Stimulated activated memory B cell treated with anti-CD40 and anti-IgM and Interleukin-4, amounts not matched to agents 10 μg/mL and 1 μg/mL and 100 μg/mL, for 72 hours (primary cell): Measurements from ENCODE around the gene ABAT.

Experiments used
- ATAC-seq: fragments of 150-1000 bp; cut with Tn5 transposase; 2 replicates; pipeline ENCODE4 v1.10.0; 2021
- H3K27ac Mint-ChIP-seq: one replicate; pipeline ENCODE4 v1.8.0; 2022; ENCODE audit warnings: mild to moderate bottlenecking, mixed read lengths
- H3K27me3 Mint-ChIP-seq: one replicate; pipeline ENCODE4 v1.8.0; 2022; ENCODE audit warnings: mixed read lengths
- H3K36me3 Mint-ChIP-seq: one replicate; pipeline ENCODE4 v1.8.0; 2022; ENCODE audit warnings: mixed read lengths
- H3K4me1 Mint-ChIP-seq: one replicate; pipeline ENCODE4 v1.8.0; 2022; ENCODE audit warnings: mixed read lengths
- H3K4me3 Mint-ChIP-seq: one replicate; pipeline ENCODE4 v1.8.0; 2022; ENCODE audit warnings: mild to moderate bottlenecking, moderate library complexity, mixed read lengths
- H3K9me3 Mint-ChIP-seq: one replicate; pipeline ENCODE4 v1.8.0; 2022; ENCODE audit warnings: mixed read lengths

ABAT gene

DNA sequence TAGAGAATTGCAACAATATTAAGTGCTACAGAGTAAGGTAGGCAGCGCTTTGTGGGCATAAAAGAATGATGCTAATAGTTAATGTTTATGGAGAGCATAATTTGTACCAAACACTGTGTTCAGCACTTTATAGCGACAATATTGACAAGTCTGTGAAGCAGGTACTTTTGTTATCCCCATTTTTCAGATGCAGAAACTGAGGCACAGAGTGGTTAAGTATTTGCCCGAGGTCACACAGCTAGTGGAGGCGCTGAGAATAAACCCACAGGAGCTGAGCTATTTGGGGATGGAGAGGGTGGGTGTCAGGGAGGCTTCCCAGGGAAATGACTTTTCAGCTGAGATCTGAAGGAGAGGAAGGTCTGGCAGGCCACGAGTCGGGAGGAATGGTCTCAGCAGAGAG, 83.6 kb downstream of the ABAT start:
- no peaks in the 10 kb centered on the region for H3K4me1 Mint-ChIP-seq
- no peak for ATAC-seq
- H3K27ac Mint-ChIP-seq, result no peak overlapping the region
- H3K36me3 Mint-ChIP-seq, result peaks cover 52% of the 10 kb centered on the region
- no peaks in the 10 kb centered on the region for H3K27me3 Mint-ChIP-seq
- no peaks in the 10 kb centered on the region for H3K9me3 Mint-ChIP-seq
- no peak overlapping the region for H3K4me3 Mint-ChIP-seq

GRCh38 chr16:8760021-8760420, 85.6 kb downstream of the ABAT start:
- Mint-ChIP-seq H3K9me3 (no peaks in the 10 kb centered on the region), H3K27me3 (no peaks in the 10 kb centered on the region), H3K4me1 (no peaks in the 10 kb centered on the region), H3K27ac (no peak overlapping the region), H3K4me3 (no peak overlapping the region), H3K36me3 (peaks cover 54% of the 10 kb centered on the region)
- no peak for ATAC-seq

DNA sequence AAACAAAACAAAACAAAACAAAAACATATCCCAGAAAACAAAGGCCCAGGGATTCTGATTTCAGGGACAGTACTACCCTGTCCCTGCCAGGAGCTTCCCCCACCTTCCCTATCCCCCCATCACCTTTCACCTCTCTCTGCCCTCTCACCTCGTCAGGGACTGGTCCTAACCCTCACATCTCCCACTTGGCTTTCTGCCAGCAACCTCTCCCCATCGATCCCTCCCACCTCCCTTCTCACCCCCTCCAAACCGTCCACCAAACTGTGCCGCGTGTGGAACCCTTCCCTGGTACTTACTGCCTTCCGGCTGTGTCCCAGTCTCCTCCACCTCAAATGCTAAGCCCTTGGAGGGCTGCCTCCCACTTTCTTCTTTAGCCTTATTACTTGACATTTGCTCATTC, 86.7 kb downstream of the ABAT start:
- no peaks in the 10 kb centered on the region for H3K9me3 Mint-ChIP-seq
- no peaks in the 10 kb centered on the region for H3K27me3 Mint-ChIP-seq
- peaks cover 62% of the 10 kb centered on the region for H3K36me3 Mint-ChIP-seq
- no peak overlapping the region for H3K4me3 Mint-ChIP-seq
- H3K27ac Mint-ChIP-seq, result no peak overlapping the region
- no peak for ATAC-seq
- H3K4me1 Mint-ChIP-seq, result no peaks in the 10 kb centered on the region

DNA sequence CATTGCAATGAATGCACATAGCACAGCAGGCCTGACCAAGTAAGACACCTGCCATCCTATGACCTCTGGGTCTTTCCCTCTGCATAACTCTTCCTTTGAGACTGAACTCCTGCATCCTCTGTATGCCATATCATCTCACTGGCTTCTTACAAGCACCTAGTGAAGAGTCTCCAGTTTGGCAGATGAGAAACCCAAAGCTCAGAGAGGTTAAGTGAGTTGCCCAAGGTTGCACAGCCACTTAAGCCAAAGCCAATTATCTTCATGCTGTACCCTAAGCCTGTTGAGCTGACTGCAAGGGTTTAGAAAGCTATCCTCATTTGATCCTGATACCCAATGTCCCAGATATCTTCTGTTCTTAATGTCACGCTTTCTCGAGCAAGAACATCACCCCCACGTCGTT, 87.8 kb downstream of the ABAT start:
- Mint-ChIP-seq H3K27me3 (no peaks in the 10 kb centered on the region), H3K4me3 (no peak overlapping the region), H3K4me1 (no peaks in the 10 kb centered on the region), H3K27ac (no peak overlapping the region), H3K36me3 (peaks cover 64% of the 10 kb centered on the region), H3K9me3 (no peaks in the 10 kb centered on the region)
- ATAC-seq, result no peak

DNA sequence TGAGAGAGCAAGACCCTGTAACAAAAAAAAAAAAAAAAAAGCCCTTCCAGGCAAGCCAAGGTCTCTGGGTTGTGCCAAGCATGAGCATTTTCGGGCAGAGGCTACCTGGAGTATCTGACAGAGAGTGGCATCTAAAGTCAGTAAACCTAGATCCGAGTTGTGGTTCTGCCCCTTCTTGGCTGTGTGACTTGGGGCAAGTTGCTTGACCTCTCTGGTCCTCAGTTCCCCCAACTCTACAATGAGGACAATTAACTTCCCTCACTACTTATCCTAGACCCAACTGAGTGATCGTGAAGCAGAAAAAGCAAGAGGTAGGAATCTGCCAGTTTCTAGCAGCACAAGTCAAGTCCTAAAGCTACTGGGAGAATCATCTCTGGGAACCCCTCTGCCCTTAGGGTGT, 88.7 kb downstream of the ABAT start:
- Mint-ChIP-seq H3K36me3 (peaks cover 58% of the 10 kb centered on the region), H3K9me3 (no peaks in the 10 kb centered on the region), H3K27ac (no peak overlapping the region), H3K27me3 (no peaks in the 10 kb centered on the region), H3K4me1 (no peaks in the 10 kb centered on the region), H3K4me3 (no peak overlapping the region)
- no peak for ATAC-seq

GRCh38 chr16:8763899-8764298, 89.5 kb downstream of the ABAT start:
- H3K27ac Mint-ChIP-seq, result no peak overlapping the region
- H3K27me3 Mint-ChIP-seq, result no peaks in the 10 kb centered on the region
- H3K9me3 Mint-ChIP-seq, result no peaks in the 10 kb centered on the region

GRCh38 chr16:8764525-8765250, 90.3 kb downstream of the ABAT start:
- no peak for ATAC-seq
- no peaks in the 10 kb centered on the region for H3K4me1 Mint-ChIP-seq
- H3K9me3 Mint-ChIP-seq, result no peaks in the 10 kb centered on the region
- H3K27me3 Mint-ChIP-seq, result no peaks in the 10 kb centered on the region
- H3K27ac Mint-ChIP-seq, result no peak overlapping the region
- H3K4me3 Mint-ChIP-seq, result no peak overlapping the region
- H3K36me3 Mint-ChIP-seq, result peaks cover 61% of the 10 kb centered on the region

More at GRCh38 chr16:8763899-8764298, 89.5 kb downstream of the ABAT start:
- no peak for ATAC-seq
- Mint-ChIP-seq H3K36me3 (peaks cover 58% of the 10 kb centered on the region), H3K4me1 (no peaks in the 10 kb centered on the region), H3K4me3 (no peak overlapping the region)

DNA sequence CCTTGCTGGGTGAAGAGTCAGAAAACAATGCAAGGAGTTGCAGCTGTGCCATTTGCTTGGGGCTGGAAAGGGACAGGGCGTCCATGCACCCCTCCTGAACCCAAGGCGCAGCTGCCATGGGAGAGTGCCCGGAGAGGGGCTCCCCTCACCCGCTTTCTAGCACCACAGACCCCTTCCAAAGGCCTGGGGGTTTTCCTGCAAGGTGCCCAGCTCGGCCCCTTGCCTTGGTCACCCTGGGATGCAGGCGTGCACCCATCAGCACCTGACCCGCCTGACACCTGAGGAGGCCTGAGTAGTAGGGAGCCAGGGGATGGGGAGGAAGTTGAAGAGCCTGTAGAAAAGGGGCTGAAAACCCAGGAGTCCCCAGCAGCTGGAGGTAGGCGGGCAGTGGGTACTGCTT, 92.8 kb downstream of the ABAT start:
- ATAC-seq, result no peak
- H3K27ac Mint-ChIP-seq, result no peak overlapping the region
- H3K4me3 Mint-ChIP-seq, result no peak overlapping the region
- no peaks in the 10 kb centered on the region for H3K9me3 Mint-ChIP-seq
- no peaks in the 10 kb centered on the region for H3K27me3 Mint-ChIP-seq
- peaks cover 48% of the 10 kb centered on the region for H3K36me3 Mint-ChIP-seq
- H3K4me1 Mint-ChIP-seq, result no peaks in the 10 kb centered on the region

- Mint-ChIP-seq H3K27me3 (no peaks in the 10 kb centered on the region), H3K4me3 (no peak overlapping the region), H3K9me3 (no peaks in the 10 kb centered on the region), H3K27ac (no peak overlapping the region), H3K36me3 (peaks cover 59% of the 10 kb centered on the region), H3K4me1 (no peaks in the 10 kb centered on the region)
- no peak for ATAC-seq
Observed at GRCh38 chr16:8768283-8768682, 93.9 kb downstream of the ABAT start.

DNA sequence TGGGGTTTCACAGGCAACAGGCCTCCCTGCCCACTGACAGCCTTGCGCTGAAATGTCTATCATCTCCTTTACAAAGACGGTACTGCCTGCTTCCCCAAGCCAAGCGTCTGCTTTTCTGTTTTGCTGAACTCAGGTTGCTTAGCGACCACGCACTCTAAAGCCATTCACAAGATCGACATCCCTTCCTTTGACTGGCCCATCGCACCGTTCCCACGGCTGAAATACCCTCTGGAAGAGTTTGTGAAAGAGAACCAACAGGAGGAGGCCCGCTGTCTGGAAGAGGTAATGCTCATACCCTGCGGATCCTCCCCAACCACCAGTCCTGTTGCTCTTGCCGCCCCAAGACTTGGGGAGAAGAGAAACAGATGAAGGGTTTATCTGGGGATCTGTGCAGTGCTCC, 94.3 kb downstream of the ABAT start:
- H3K4me1 Mint-ChIP-seq, result no peaks in the 10 kb centered on the region
- H3K27ac Mint-ChIP-seq, result no peak overlapping the region
- no peak for ATAC-seq
- no peaks in the 10 kb centered on the region for H3K9me3 Mint-ChIP-seq
- H3K27me3 Mint-ChIP-seq, result no peaks in the 10 kb centered on the region
- no peak overlapping the region for H3K4me3 Mint-ChIP-seq
- H3K36me3 Mint-ChIP-seq, result peaks cover 63% of the 10 kb centered on the region

- no peak for ATAC-seq
- no peaks in the 10 kb centered on the region for H3K27me3 Mint-ChIP-seq
- H3K4me1 Mint-ChIP-seq, result no peaks in the 10 kb centered on the region
- H3K27ac Mint-ChIP-seq, result no peak overlapping the region
- H3K9me3 Mint-ChIP-seq, result peaks cover 2% of the 10 kb centered on the region
- H3K4me3 Mint-ChIP-seq, result no peak overlapping the region
- H3K36me3 Mint-ChIP-seq, result peaks cover 74% of the 10 kb centered on the region
Observed at GRCh38 chr16:8773537-8773936, 99.1 kb downstream of the ABAT start.

- no peaks in the 10 kb centered on the region for H3K27me3 Mint-ChIP-seq
- H3K4me1 Mint-ChIP-seq, result no peaks in the 10 kb centered on the region
- no peak for ATAC-seq
- H3K4me3 Mint-ChIP-seq, result no peak overlapping the region
- H3K36me3 Mint-ChIP-seq, result peaks cover 67% of the 10 kb centered on the region
- no peak overlapping the region for H3K27ac Mint-ChIP-seq
- peaks cover 2% of the 10 kb centered on the region for H3K9me3 Mint-ChIP-seq
Observed at GRCh38 chr16:8774208-8774607, 99.8 kb downstream of the ABAT start.

DNA sequence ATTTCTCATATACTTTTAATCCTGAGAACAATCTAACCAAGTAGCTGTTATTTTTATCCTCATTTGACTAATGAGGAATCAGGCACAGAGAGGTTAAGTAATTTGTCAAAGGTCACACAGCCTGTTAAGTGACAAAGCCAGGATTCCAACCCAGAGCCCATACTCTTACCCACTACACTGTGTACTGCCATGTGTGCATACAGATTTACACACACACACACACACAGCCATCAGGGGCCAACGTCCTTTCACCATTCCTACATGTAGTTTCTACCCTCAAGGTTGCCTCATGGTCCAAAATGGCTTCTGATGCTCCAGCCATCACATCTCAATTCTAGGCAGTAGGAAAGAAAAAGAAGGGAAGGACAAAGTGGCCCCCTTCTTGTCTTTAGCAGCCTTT, 100.9 kb downstream of the ABAT start:
- no peak for ATAC-seq
- H3K36me3 Mint-ChIP-seq, result peaks cover 70% of the 10 kb centered on the region
- no peaks in the 10 kb centered on the region for H3K4me1 Mint-ChIP-seq
- H3K27me3 Mint-ChIP-seq, result no peaks in the 10 kb centered on the region
- H3K27ac Mint-ChIP-seq, result no peak overlapping the region
- no peak overlapping the region for H3K4me3 Mint-ChIP-seq
- H3K9me3 Mint-ChIP-seq, result peaks cover 2% of the 10 kb centered on the region

GRCh38 chr16:8776129-8776584, 101.7 kb downstream of the ABAT start:
- Mint-ChIP-seq H3K9me3 (peaks cover 2% of the 10 kb centered on the region), H3K4me3 (no peak overlapping the region), H3K36me3 (peaks cover 76% of the 10 kb centered on the region), H3K27me3 (no peaks in the 10 kb centered on the region), H3K4me1 (no peaks in the 10 kb centered on the region), H3K27ac (no peak overlapping the region)
- no peak for ATAC-seq

- Mint-ChIP-seq H3K27ac (no peak overlapping the region), H3K36me3 (peaks cover 69% of the 10 kb centered on the region), H3K9me3 (peaks cover 2% of the 10 kb centered on the region), H3K4me3 (no peak overlapping the region), H3K27me3 (no peaks in the 10 kb centered on the region), H3K4me1 (no peaks in the 10 kb centered on the region)
- no peak for ATAC-seq
Observed at GRCh38 chr16:8777217-8777616, 102.8 kb downstream of the ABAT start.

- no peak for ATAC-seq
- peaks cover 42% of the 10 kb centered on the region for H3K36me3 Mint-ChIP-seq
- H3K27me3 Mint-ChIP-seq, result no peaks in the 10 kb centered on the region
- no peak overlapping the region for H3K4me3 Mint-ChIP-seq
- H3K9me3 Mint-ChIP-seq, result peaks cover 2% of the 10 kb centered on the region
- no peaks in the 10 kb centered on the region for H3K4me1 Mint-ChIP-seq
- no peak overlapping the region for H3K27ac Mint-ChIP-seq
Observed at GRCh38 chr16:8781797-8782196, 107.4 kb downstream of the ABAT start.
